ENCODE measurements around the gene RASA3. TPM values are rescaled to one million over a fixed set of nuclear protein-coding genes. Genes with fewer than 3 reads are reported as not detected.

The RASA3 gene
- total and polyA plus RNA-seq, 10 of the 15 experiments (the other 5 are each of a cell fraction or from before 2014, with no cell fraction given) = 0.79 to 33.9 (median 17.6) TPM

DNA sequence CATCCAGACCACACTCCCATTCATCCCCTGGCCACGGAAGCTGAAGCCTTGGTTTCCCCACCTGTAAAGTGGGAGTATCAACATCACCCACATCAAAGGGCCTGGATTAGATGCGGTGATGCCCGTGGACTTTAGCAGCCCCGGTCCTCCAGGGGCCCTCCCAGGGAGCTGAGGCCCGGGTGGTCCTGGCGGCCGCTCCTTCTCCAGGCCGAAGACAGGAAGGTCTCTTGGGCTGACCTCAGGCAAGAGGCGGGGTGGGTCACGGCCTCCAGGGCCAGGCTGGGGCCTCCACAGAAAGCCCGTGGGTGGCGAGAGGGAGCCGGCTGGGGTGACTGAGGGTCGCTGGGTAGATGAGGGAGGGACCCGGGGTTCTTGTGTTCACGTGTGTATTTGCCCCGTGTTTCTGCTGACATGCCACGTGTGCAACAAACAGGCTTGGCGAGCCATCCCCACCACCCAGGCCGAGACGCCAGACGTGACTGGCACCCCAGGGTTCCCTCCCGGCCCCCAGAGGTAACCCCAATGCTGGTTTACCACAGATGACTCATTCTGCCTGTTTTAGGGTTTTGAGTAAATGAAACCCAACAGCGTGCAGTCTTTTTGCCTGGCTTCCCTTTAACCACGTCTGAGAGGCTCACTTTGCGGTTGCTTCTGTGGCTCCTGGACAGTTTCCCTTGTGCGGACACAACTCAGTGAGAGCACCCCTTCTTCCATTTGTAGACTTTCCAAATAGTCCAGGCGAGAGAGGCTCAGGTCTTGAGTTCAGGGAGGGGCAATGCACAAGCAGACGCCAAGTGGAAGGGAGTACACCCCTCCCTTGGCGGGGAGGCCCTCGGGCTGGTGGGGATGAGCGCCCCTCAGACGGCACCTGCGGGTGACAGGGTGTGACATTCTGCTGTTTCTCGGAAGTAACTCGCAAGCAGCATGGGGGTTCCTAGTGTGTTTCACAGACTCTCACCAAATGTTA is 201.5 kb downstream of the RASA3 start (continued):
- TF ChIP-seq, protein P1, sequence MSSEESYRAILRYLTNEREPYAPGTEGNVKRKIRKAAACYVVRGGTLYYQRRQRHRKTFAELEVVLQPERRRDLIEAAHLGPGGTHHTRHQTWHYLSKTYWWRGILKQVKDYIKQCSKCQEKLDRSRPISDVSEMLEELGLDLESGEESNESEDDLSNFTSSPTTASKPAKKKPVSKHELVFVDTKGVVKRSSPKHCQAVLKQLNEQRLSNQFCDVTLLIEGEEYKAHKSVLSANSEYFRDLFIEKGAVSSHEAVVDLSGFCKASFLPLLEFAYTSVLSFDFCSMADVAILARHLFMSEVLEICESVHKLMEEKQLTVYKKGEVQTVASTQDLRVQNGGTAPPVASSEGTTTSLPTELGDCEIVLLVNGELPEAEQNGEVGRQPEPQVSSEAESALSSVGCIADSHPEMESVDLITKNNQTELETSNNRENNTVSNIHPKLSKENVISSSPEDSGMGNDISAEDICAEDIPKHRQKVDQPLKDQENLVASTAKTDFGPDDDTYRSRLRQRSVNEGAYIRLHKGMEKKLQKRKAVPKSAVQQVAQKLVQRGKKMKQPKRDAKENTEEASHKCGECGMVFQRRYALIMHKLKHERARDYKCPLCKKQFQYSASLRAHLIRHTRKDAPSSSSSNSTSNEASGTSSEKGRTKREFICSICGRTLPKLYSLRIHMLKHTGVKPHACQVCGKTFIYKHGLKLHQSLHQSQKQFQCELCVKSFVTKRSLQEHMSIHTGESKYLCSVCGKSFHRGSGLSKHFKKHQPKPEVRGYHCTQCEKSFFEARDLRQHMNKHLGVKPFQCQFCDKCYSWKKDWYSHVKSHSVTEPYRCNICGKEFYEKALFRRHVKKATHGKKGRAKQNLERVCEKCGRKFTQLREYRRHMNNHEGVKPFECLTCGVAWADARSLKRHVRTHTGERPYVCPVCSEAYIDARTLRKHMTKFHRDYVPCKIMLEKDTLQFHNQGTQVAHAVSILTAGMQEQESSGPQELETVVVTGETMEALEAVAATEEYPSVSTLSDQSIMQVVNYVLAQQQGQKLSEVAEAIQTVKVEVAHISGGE (CRISPR knock-in tag; IDR thresholded peaks at IDR 0.05) = no peak
- TF ChIP-seq, protein P2, sequence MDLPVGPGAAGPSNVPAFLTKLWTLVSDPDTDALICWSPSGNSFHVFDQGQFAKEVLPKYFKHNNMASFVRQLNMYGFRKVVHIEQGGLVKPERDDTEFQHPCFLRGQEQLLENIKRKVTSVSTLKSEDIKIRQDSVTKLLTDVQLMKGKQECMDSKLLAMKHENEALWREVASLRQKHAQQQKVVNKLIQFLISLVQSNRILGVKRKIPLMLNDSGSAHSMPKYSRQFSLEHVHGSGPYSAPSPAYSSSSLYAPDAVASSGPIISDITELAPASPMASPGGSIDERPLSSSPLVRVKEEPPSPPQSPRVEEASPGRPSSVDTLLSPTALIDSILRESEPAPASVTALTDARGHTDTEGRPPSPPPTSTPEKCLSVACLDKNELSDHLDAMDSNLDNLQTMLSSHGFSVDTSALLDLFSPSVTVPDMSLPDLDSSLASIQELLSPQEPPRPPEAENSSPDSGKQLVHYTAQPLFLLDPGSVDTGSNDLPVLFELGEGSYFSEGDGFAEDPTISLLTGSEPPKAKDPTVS (IDR thresholded peaks at IDR 0.05; ENCODE audit: low read depth, low read length) = no peak
- TF ChIP-seq, protein P3, sequence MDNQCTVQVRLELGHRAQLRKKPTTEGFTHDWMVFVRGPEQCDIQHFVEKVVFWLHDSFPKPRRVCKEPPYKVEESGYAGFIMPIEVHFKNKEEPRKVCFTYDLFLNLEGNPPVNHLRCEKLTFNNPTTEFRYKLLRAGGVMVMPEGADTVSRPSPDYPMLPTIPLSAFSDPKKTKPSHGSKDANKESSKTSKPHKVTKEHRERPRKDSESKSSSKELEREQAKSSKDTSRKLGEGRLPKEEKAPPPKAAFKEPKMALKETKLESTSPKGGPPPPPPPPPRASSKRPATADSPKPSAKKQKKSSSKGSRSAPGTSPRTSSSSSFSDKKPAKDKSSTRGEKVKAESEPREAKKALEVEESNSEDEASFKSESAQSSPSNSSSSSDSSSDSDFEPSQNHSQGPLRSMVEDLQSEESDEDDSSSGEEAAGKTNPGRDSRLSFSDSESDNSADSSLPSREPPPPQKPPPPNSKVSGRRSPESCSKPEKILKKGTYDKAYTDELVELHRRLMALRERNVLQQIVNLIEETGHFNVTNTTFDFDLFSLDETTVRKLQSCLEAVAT (IDR thresholded peaks at IDR 0.05) = 0 out of 2 replicates have a peak, but pooled peaks have one; percentile 55
- TF ChIP-seq PAX5 (IDR thresholded peaks at IDR 0.05; ENCODE audit: borderline replicate concordance, low read depth, low read length) (peak; percentile 88; the same call in 1 of the 2 replicates), TAF1 (IDR thresholded peaks at IDR 0.05; ENCODE audit: borderline replicate concordance, low read depth, low read length) (no peak), PAX8 (IDR thresholded peaks at IDR 0.05) (no peak), FOXK2 (IDR thresholded peaks at IDR 0.05) (no peak), CEBPB (IDR thresholded peaks at IDR 0.05; ENCODE audit: borderline replicate concordance in 1 of 2, low read depth in 2 of 2, low read length in 2 of 2) (peak in 1 of 2 experiments; percentile 70; a peak in 1 of 4 replicates), MYB (IDR thresholded peaks at IDR 0.05; ENCODE audit: borderline replicate concordance, low read depth, low read length) (no peak), MTA2 (IDR thresholded peaks at IDR 0.05; ENCODE audit: low read depth) (no peak)
- TF ChIP-seq, protein P4, sequence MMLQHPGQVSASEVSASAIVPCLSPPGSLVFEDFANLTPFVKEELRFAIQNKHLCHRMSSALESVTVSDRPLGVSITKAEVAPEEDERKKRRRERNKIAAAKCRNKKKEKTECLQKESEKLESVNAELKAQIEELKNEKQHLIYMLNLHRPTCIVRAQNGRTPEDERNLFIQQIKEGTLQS (IDR thresholded peaks at IDR 0.05; ENCODE audit: borderline replicate concordance, extremely low read depth, low read depth, low read length) = no peak
- TF ChIP-seq, protein P5, sequence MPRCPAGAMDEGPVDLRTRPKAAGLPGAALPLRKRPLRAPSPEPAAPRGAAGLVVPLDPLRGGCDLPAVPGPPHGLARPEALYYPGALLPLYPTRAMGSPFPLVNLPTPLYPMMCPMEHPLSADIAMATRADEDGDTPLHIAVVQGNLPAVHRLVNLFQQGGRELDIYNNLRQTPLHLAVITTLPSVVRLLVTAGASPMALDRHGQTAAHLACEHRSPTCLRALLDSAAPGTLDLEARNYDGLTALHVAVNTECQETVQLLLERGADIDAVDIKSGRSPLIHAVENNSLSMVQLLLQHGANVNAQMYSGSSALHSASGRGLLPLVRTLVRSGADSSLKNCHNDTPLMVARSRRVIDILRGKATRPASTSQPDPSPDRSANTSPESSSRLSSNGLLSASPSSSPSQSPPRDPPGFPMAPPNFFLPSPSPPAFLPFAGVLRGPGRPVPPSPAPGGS (IDR thresholded peaks at IDR 0.05; ENCODE audit: borderline replicate concordance, insufficient read depth, low read depth, low read length, poor library complexity, severe bottlenecking) = peak; percentile 44
- TF ChIP-seq, protein P6, sequence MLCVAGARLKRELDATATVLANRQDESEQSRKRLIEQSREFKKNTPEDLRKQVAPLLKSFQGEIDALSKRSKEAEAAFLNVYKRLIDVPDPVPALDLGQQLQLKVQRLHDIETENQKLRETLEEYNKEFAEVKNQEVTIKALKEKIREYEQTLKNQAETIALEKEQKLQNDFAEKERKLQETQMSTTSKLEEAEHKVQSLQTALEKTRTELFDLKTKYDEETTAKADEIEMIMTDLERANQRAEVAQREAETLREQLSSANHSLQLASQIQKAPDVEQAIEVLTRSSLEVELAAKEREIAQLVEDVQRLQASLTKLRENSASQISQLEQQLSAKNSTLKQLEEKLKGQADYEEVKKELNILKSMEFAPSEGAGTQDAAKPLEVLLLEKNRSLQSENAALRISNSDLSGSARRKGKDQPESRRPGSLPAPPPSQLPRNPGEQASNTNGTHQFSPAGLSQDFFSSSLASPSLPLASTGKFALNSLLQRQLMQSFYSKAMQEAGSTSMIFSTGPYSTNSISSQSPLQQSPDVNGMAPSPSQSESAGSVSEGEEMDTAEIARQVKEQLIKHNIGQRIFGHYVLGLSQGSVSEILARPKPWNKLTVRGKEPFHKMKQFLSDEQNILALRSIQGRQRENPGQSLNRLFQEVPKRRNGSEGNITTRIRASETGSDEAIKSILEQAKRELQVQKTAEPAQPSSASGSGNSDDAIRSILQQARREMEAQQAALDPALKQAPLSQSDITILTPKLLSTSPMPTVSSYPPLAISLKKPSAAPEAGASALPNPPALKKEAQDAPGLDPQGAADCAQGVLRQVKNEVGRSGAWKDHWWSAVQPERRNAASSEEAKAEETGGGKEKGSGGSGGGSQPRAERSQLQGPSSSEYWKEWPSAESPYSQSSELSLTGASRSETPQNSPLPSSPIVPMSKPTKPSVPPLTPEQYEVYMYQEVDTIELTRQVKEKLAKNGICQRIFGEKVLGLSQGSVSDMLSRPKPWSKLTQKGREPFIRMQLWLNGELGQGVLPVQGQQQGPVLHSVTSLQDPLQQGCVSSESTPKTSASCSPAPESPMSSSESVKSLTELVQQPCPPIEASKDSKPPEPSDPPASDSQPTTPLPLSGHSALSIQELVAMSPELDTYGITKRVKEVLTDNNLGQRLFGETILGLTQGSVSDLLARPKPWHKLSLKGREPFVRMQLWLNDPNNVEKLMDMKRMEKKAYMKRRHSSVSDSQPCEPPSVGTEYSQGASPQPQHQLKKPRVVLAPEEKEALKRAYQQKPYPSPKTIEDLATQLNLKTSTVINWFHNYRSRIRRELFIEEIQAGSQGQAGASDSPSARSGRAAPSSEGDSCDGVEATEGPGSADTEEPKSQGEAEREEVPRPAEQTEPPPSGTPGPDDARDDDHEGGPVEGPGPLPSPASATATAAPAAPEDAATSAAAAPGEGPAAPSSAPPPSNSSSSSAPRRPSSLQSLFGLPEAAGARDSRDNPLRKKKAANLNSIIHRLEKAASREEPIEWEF (IDR thresholded peaks at IDR 0.05; ENCODE audit: insufficient replicate concordance, low read depth, low read length) = no peak

Measured in GM12878 (cell line).